Bronchus fibroblast of lung (primary cell): ENCODE measurements around the gene PLAAT5. TPM values are rescaled to one million over a fixed set of nuclear protein-coding genes. Genes with fewer than 3 reads are reported as not detected.

Experiments used
- total RNA-seq: library from RNA; depleted of rRNA; stranded (reverse); fragments of >200 nt; gene quantifications from 2 replicates; pipeline ENCODE4 v1.2.3, GENCODE V29; 2015

Gene PLAAT5, protein sequence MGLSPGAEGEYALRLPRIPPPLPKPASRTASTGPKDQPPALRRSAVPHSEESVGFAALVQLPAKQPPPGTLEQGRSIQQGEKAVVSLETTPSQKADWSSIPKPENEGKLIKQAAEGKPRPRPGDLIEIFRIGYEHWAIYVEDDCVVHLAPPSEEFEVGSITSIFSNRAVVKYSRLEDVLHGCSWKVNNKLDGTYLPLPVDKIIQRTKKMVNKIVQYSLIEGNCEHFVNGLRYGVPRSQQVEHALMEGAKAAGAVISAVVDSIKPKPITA
- not detected in 2 replicates for total RNA-seq

DNA sequence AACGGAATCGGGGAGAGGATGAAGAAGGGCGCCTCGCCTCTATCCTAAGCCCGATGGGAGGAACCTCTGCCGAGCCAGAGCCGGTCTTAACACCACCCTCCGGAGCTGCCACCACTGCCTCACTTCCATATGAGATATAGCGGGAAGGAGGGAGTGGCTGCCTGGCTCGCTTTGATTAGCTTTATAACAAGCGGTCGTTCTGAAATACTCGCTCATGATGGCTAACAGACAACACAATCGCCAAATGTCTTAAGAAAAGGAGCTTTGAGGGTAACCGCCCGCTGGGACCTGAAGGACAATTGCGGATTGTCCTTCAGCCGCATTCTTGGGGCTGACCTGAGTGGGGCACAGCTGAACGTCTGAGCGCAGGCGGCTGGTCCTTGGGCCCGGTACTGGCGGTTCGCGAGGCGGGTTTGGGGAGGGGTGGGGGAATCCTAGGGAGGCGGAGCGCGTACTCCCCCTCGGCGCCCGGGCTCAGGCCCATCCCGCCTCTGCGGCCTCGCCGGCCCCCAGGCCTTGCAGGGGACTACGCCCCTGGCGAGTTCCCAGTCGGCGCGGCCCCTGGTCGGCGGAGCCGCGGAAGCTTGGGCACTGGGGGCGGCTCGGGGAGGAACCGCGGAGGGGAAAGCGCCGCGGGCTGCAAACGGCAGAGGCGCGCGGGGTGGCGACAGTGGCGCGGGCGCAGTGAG, at the start of gene PLAAT5:
Gene PLAAT5 (minus strand): TSS at position 617 of the 689 bp plus-strand sequence. CDS start 133 bp downstream, at position 484.

DNA sequence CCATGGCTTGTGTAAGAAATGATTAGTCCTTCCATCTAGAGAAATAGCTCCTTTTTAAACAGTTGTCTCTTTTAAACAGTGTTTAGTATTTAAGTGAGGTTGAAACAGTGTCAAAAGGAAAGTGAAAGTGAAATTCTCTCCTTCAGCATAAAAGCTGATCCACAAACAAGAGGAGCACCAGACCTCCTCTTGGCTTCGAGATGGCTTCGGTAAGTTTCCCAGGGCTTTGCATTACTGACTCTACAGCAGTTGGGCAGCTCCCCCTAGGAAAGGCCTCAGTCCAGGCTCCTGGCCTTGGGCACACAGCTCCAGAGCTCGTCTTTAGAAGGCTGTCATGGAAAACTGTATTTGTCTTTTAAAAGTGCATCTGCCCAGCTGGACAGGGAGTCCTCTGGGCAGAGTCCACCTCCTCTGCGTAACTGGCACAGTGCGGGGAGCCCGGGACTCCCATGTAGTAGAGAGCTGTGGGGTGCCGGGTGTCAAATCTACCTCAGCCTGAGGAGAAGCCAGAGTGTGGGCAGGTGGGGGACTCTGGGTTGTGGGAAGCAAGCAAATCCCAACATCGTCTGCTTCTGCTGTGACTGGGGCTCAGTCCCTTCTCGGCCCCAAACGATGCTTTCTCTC, 45.8 kb upstream of the PLAAT5 start, which contains the start of gene PLAAT4:
Gene PLAAT4 (plus strand): TSS at position 140 of the 624 bp plus-strand sequence. CDS start 61 bp downstream, at position 201.

DNA sequence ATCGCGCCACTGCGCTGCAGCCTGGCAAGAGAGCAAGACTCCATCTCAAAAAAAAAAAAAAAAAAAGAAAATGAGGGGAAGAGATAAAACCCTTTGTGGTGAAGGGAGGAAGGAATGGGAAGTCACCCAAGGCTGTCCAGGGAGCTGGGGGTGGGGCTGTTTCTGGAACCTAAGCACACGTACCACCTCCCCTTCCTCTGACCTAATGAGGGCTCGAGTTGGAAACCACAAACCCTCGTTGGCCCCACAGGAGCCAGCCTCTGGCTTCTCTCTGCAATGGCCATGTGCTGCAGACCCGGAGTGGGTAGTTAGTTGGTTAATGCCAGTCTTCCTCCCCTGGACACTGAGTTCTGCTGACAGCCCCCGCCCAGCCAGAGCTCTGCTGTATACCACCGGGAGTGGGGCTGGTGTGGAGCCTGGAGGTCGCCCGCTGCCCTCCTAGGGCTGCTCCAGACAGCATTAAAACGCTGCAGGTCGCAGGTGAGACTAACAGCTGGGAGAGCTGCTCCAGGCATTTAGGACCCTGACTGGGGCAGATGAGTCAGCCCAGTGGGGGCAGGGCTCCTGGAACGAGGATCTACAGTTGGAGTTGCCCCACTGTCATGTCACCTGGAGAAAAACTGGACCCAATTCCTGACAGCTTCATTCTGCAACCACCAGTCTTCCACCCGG, 15.0 kb upstream of the PLAAT5 start, which contains the start of gene LGALS12:
Gene LGALS12 (plus strand): TSS at position 228 of the 672 bp plus-strand sequence. CDS start 375 bp downstream, at position 603.

Other genes with a start within 250 kb of the PLAAT5 start
- not detected in 2 replicates for gene SLC22A25, start 247.6 kb downstream of the PLAAT5 start, total RNA-seq
- gene SLC22A9, start 121.4 kb downstream of the PLAAT5 start, total RNA-seq = not detected in 2 replicates
- 0.30 TPM in 1 of 2 replicates, not detected in the other for gene LGALS12, start 14.9 kb upstream of the PLAAT5 start, total RNA-seq
- 5.0 and 6.7 TPM in 2 replicates for gene PLAAT4, start 45.6 kb upstream of the PLAAT5 start, total RNA-seq
- gene PLAAT2, start 72.2 kb upstream of the PLAAT5 start, total RNA-seq = not detected in 2 replicates
- 3.9 and 5.7 TPM in 2 replicates for gene PLAAT3, start 123.3 kb upstream of the PLAAT5 start, total RNA-seq
- gene ATL3, start 180.2 kb upstream of the PLAAT5 start, total RNA-seq = 52.5 and 65.1 TPM in 2 replicates
- 71.5 and 76.0 TPM in 2 replicates for gene RTN3, start 190.3 kb upstream of the PLAAT5 start, total RNA-seq